Kidney (tissue), 14 donors: ENCODE results near the gene CLEC16A. TPM values are rescaled to one million over a fixed set of nuclear protein-coding genes. Genes with fewer than 3 reads are reported as not detected.
A peak's percentile ranks its signal among the peaks of the same experiment; 100 is the strongest.

Source experiments
- DNase-seq, 5 donors: peaks; one replicate each; pipeline ENCODE4 v3.0.0-alpha.2; 2013 to 2020
- FAIRE-seq: peaks from 2 replicates; lab custom pipeline; 2012; peaks lifted over from hg19 to GRCh38; lab: Jason Lieb, UNC
- H3K27ac ChIP-seq, 2 donors: one replicate each; pipeline ENCODE4 v1.7.0; 2013; ENCODE audit warnings: low read depth in 2 of 2, low read length in 2 of 2, inconsistent platforms in 1 of 2
- H3K27me3 ChIP-seq: one replicate; pipeline ENCODE4 v1.7.1; 2013; ENCODE audit warnings: low read length, inconsistent platforms; ENCODE audit not compliant: control insufficient read depth, insufficient read depth
- H3K36me3 ChIP-seq, 3 donors: one replicate each; pipeline versions ENCODE4 v1.7.0 to v1.7.1; 2013; ENCODE audit warnings: low read length in 3 of 3, control low read depth in 1 of 3, inconsistent platforms in 1 of 3; ENCODE audit not compliant: insufficient read depth in 3 of 3, control insufficient read depth in 2 of 3
- H3K4me1 ChIP-seq, 3 donors: one replicate each; pipeline versions ENCODE4 v1.7.0 to v1.7.1; 2013; ENCODE audit warnings: low read length in 3 of 3, inconsistent platforms in 1 of 3, low read depth in 1 of 3; ENCODE audit not compliant: control insufficient read depth in 2 of 3, insufficient read depth in 2 of 3
- H3K4me3 ChIP-seq, 3 donors: one replicate each; pipeline versions ENCODE4 v1.7.0 to v1.8.1; 2013; ENCODE audit warnings: low read length in 3 of 3, control low read depth in 1 of 3, inconsistent platforms in 1 of 3
- H3K9ac ChIP-seq, 3 donors: one replicate each; pipeline versions ENCODE4 v1.7.0 to v1.7.1; 2013; ENCODE audit warnings: low read length in 3 of 3, control low read depth in 1 of 3, inconsistent platforms in 1 of 3
- H3K9me3 ChIP-seq, 3 donors: one replicate each; pipeline versions ENCODE4 v1.7.0 to v1.7.1; 2013; ENCODE audit warnings: low read length in 3 of 3, control low read depth in 1 of 3, inconsistent platforms in 1 of 3; ENCODE audit not compliant: control insufficient read depth in 2 of 3, insufficient read depth in 1 of 3
- intact Hi-C: fragments of 100-400 bp; cut with DNase I; formaldehyde crosslinking; loops from one replicate; pipeline ENCODE4 v1.11.1; 2022
- polyA plus RNA-seq: library from polyadenylated mRNA; stranded (reverse); fragments of 350-450 nt; fragmentation: Illumina TruSeq; extraction: RNeasy Lipid Tissue Mini Kit (QIAGEN cat#74804); gene quantifications from one replicate; pipeline ENCODE4 v1.2.3, GENCODE V29; 2014; ENCODE audit warnings: low read depth, low replicate concordance; ENCODE audit not compliant: insufficient read depth
- total RNA-seq: library from RNA; stranded (reverse); fragmentation: NEBNext Ultra II Directional; extraction: Animal tissue kit (Norgen Biotek cat#: 25700); gene quantifications from one replicate; pipeline ENCODE4 v1.2.1, GENCODE V29; 2021
- TF ChIP-seq, protein P1 (sequence below): IDR thresholded peaks from 3 replicates; pipeline ENCODE4 v1.5.1; 2012; ENCODE audit warnings: mild to moderate bottlenecking, moderate library complexity, borderline replicate concordance; ENCODE audit not compliant: insufficient read depth; ENCODE audit errors: extremely low read depth
- donor health status: control.
- donor health status: control.
- donor health status: control.
- donor health status: control.
- donor health status: control.
- donor health status: DM: yes; HTN: yes; CAD: no.
- donor health status: Normal renal cell carcinoma (clear cell type).

The CLEC16A gene
- total and polyA plus RNA-seq, 2 donors from 2014 or later: 10.8 to 51.9 TPM

DNA sequence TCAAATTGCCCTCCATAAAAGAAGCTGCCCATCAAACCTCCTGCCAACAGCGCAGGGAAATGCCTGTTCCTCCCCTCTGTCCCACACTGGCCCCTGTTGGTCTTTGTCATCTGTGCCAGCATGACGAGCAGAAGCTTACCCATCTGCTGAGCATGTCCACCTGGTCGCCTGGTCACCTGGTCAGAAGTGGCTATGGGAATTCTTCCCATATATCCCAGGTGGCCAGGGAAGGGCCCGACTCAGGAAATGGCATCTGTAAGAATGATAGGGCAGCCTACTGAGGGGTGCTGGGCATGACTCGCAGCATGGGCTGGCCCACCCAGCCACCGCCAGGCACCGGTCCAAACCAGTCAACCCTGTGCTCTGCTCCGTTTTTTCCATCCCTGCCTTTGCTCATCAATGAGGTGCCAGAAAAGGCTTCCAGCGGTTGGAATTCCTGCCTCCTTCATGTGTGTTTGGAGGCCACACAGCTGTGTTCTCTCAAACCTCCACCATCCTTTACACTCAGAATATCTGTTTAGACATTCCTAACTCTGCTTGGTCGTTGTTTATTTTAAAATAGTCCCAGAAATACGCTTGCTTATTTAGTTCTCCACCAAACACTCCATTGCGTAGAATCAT is 145.2 kb downstream of the CLEC16A start:
- H3K4me1 ChIP-seq: peaks cover 9 to 13% (median 11%) of the 10 kb centered on the region in 3 donors
- H3K36me3 ChIP-seq: peaks cover 0 to 2% (median 0%) of the 10 kb centered on the region in 3 donors
- no peak overlapping the region for H3K9ac ChIP-seq
- TF ChIP-seq, protein P1, sequence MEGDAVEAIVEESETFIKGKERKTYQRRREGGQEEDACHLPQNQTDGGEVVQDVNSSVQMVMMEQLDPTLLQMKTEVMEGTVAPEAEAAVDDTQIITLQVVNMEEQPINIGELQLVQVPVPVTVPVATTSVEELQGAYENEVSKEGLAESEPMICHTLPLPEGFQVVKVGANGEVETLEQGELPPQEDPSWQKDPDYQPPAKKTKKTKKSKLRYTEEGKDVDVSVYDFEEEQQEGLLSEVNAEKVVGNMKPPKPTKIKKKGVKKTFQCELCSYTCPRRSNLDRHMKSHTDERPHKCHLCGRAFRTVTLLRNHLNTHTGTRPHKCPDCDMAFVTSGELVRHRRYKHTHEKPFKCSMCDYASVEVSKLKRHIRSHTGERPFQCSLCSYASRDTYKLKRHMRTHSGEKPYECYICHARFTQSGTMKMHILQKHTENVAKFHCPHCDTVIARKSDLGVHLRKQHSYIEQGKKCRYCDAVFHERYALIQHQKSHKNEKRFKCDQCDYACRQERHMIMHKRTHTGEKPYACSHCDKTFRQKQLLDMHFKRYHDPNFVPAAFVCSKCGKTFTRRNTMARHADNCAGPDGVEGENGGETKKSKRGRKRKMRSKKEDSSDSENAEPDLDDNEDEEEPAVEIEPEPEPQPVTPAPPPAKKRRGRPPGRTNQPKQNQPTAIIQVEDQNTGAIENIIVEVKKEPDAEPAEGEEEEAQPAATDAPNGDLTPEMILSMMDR: no peak
- intact Hi-C loops: no loop called here
- DNase-seq: peak in 2 of 5 donors; percentile 50 to 81
- no peak overlapping the region for H3K4me3 ChIP-seq
- FAIRE-seq: no peak
- no peaks in the 10 kb centered on the region for H3K27me3 ChIP-seq
- H3K9me3 ChIP-seq: no peaks in the 10 kb centered on the region
- H3K27ac ChIP-seq: no peak overlapping the region

DNA sequence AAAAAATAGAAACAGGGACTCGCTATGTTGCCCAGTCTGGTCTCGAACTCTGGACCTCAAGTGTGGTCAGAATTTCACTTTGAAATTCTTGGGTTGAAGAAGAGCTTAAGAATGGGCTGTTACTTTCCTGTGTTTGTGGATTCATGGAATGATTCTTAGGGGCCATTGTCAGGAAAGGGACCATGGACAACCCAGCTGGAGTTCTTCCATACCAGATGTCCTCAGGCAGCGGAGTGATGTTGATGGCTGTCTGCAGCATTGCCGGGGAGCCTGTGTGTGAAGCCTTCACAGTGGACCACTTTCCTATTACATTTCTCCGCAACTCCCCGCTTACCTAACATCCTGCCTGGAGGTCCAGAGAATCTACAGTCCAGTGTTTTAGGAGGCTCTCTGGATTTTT is 145.9 kb downstream of the CLEC16A start:
- no peak overlapping the region for H3K4me3 ChIP-seq
- H3K27ac ChIP-seq: no peak overlapping the region
- no peaks in the 10 kb centered on the region for H3K9me3 ChIP-seq
- H3K4me1 ChIP-seq: peaks cover 5 to 10% (median 10%) of the 10 kb centered on the region in 3 donors
- H3K27me3 ChIP-seq: no peaks in the 10 kb centered on the region
- TF ChIP-seq, protein P1: no peak
- DNase-seq: no peak
- FAIRE-seq: no peak
- no peak overlapping the region for H3K9ac ChIP-seq
- intact Hi-C loops: no loop called here
- peaks cover 0 to 2% (median 0%) of the 10 kb centered on the region in 3 donors for H3K36me3 ChIP-seq

DNA sequence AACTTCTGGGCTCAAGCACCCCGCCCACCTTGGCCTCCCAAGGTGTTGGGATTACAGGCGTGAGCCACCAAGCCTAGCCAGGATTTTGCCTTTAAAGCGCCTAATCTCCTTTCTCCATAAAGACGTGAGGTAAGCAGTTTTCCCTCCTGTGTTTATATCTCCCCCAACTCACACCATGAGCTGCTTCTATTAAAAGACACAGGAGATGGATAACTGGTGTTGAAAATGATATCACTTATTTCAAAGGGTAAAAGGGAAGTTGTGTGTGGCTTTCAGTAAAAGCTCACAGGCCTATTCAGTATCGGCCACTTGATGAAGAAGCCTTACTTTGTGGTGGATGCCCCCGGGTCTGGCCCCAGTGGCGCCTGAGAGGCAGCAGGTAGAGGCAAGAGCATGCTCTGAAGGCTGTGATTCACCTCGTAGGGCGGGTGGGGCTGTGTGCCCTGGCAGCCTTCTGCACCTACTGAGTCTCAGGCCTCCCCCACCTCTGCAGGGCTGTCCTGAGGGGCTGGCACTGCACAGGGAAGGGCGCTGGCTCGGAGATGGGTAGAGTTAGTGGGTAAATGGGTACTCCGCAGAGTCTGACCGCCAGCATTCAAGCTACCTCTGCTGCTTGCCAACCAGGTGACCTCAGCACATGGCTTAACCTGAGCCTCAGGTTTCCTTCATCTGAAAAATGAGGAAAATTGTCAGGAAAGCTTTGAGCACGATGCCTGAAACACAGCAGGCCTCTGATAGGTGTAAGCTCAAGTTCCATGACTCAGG is 146.8 kb downstream of the CLEC16A start:
- H3K36me3 ChIP-seq: peaks cover 0 to 2% (median 0%) of the 10 kb centered on the region in 3 donors
- H3K27ac ChIP-seq: no peak overlapping the region
- intact Hi-C loops: no loop called here
- H3K9me3 ChIP-seq: no peaks in the 10 kb centered on the region
- FAIRE-seq: no peak
- no peak overlapping the region for H3K4me3 ChIP-seq
- H3K27me3 ChIP-seq: no peaks in the 10 kb centered on the region
- TF ChIP-seq, protein P1: no peak
- DNase-seq: no peak
- H3K4me1 ChIP-seq: peaks cover 2 to 10% (median 6%) of the 10 kb centered on the region in 3 donors
- no peak overlapping the region for H3K9ac ChIP-seq
